ENCODE measurements around the gene NRP2.

Gene NRP2

DNA sequence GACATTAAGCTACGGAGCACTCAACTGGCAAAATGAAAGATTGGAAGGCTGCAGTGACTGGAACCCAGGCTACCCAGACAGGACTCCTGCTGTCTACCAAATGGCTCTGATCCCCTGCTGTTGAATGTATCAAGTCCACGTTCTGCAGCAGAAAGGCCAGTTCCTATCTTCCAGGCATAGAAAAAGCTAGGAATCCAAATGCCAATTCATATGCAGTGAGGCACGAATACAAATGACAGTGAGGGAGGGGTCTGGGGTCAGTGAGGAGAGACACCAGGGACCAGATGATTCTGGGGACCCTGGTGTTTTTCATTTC, 5.3 kb downstream of the NRP2 start:
- no peak for DNase-seq

DNA sequence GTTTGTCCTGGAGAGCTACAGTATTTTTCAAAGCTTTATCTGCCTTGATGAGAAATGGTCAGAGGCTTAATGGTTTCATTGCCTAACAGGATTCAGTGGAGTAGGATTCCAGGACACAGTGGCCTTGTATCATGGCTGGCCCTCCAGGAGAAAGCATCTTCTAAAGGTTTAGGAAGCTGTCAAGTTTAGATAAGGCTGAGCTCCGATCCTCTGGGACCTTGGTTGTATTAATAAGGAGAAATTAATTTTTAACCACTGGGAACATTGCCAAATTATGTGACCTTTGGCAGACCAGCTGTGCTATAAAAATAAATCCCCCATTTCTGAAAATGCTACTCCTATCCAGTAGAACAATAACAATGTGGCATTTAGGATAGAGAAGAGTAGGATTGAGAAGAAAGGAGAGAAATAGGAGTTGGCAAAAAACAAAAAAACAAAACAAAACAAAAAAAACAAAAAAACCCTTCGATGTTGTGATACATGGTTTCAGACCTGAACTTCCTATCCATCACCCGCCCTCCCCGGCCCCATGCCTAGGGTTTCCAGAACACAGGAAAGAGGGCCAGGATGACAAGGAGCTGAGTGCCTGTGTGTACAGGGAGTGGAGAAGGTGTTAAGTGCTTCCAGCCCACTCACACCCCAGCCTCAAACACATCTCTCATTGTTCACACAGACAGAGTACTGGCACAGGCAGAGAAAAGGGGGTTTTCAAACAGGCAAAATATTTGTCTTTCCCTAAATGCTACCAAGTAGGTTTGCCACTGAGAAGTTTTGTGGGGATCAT, 6.3 kb downstream of the NRP2 start:
- no peak for DNase-seq

- DNase-seq = no peak
These were observed 7.5 kb downstream of the NRP2 start for GRCh38 chr2:205689820-205690219.

DNA sequence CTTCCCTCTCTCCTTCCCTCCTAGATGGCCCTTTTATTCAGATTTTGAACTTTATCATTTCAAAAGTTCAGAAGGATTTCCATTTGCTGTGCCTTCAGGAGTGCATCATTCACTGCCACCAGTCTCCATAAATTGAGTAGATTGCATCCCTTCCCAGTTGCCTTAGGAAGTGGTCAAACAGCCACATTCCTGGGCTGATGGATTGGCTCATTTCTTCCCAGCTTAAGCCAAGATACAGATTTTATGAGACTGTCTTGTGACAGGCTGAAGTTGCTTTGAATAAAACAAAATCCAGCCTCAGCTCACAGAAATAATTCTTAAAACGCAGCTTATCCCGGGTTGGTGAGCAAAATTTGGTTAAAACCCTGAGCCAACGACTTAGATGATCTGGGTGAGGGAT, 9.8 kb downstream of the NRP2 start:
- DNase-seq = no peak

DNA sequence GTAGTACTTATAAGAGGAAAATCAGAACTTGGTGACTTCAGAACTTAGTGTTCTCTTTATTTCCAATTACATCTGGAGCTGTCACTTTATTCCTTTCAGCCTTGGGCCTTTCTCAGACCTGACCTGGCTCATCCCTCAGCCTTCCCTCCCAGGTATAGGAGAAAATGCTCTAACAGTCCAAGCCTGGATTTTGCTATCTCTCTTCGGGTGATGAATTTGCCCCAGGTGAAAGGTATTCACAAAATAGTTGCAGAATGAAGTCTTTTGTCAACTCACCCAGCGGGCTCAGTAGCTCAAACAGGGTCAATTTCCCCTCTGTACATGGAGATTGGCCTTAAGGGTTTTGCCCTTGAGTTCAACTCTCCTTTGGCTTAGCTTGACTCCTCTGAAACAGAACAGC, 12.0 kb downstream of the NRP2 start:
- DNase-seq = no peak

GRCh38 chr2:205695460-205695991, 13.2 kb downstream of the NRP2 start:
- DNase-seq = no peak

DNA sequence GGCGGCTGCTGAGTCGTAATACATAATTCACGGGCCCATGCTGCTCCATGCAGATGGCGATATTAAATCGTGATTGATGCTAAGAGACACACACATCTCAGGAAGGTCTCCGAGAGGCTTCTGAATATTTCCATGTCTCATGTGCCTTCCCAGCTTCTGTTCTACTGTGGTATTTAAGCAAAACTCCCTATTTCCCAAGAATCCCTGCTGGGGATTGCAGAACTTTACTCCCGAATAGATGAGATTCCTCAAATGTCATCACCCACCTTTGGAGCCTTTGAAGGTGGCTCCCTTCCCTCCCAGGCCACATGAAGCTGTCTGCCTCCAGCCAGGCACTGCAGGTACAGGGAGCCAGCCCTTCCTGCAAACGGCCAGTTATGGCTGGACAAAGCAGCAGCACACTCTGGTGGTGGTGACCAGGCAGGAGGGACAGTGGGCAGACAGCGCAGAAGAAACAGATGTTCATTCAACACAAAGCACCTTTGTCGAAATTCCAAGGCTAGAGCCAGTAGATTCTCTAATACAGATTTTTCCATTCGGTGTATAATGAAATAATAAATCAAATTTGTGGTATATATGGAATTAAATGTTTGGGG, 14.1 kb downstream of the NRP2 start:
- no peak for DNase-seq

GRCh38 chr2:205696927-205697441, 14.7 kb downstream of the NRP2 start:
- DNase-seq = no peak

DNA sequence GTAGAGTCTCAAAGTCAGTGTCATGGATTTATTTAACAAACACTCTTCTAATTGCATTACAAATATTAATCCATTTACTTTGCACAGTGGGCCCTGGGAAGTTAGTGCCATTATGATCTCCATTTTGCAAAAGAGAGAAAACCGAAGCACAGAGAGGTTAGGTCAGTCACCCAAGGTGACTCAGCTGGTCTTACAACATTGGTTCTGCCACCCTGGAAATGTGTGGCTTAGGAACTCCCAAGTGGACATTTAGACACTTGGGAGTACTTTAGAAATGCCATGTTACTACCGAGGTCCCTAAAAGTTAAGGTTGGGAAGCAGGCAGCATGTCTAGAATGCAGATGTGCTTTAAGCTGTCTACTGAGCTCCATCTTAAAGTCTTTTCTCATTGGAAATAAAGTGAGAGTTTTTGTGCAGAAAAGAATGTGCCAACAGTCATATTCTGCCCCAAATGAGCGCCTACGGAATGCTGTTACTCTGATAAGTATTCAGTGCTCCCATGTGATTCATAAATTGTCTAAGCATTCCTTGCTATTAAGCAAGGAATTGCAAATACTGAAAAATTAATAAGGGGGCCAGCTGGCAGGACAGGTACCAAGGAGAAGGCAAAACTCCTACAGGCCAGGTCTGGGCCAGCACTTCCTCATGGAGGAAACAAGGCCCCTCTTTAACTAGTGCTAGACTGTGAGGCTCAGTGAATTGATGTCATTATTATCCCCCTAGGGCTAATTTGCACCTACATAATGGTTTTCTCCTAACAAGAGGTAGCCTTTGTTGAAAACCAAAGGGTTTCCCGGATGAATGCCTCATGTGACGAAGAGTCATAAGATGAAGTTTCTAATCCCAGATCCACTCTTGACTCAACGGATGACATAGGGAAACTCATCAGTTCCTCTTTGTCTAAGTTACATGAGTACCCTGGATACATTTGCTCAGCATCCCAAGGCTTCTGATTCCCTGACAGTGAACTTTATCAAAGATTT, 16.3 kb downstream of the NRP2 start:
- no peak for DNase-seq

DNA sequence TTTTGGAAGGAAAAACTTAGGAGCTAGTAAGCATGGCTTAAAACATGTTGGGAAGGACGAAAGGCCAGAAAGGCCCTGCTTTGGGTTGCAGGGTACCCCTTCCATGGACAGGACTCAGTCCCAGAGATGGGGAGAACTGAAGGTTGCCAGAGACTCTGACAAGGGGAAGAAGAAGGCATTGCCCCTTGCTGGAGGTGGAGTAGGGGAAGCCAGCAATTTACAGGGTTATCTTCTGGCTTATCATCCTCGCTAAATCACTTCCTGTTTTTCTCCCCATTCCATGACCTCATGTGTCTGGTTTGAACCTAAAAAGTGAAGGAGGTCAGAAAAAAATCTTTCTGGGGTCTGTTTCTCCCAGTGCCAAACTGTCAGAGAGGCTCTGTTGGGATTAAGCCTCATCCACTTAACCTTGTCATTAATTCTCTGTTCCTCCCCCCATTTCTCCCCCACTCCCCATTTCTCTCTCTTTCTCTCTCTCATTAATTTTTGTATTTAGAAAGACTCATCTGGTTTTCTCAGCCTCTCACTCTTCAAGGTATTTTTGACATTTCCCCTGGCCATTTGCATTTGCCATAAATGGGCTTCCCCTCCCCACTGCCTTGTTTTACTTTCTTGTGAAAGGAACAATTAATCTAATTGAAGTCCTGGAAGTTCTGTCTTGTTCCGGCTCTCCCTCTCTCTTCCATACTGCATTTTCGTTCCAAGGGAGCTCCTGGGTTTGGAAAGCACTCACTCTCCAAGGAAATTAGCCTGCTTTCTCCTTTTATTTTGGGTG, 17.4 kb downstream of the NRP2 start:
- DNase-seq = no peak

DNA sequence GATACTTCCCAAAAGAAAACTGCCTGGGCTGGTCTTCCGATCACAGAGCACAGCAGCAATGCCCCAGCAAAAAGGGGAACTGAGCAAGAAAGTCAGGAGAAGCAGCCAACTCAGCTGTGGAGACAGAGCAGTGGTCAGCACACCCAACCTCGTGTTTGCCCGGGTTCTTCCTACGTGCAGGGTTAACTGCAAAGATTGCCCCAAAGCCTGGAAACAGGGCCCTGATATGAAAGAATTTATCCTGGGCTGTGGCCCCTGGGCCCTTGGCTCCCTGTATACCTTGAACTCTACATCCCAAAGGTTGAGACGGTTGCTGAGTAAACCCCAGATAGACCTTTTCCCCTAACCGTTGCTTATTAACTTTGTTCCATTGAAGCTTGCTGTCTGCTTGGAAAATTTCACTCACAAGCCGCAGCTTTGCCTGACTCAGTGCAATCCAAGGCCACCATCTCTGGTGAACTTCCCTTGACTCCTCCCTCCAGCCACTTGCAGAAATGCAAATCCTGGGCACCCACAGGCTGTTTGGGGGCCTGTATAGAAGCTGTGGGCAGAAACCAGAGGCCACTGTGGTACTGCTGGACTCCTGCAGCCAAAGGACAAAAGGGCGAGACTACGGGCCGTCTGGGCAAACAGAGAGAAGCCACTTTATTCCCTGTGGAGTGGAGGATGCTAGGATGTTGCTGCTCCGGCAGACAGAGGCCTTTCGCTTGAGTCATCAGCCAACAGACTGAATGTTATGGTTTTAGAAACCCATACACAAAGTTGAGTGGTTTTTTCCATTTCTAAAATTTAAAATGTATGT, 18.2 kb downstream of the NRP2 start:
- DNase-seq = no peak

DNA sequence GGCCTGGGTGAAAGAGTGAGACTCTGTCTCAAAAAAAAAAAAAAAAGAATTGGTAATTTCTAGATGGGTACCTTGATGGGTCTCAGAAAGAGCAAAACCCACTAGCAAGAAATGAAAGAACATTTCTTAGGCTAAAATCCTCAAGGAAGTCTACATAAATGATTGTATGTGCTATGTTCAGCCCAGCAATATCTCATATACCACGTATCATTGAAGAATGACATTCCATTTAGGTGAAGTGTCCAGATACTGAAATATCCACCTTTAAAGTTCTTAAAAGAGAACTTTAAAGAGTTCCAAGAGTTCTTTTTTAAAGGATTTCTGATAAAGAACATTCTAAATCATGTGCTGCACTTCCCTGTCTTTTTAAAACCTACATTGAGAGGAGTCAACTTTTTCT, 19.2 kb downstream of the NRP2 start:
- DNase-seq = no peak

GRCh38 chr2:205702576-205702975, 20.3 kb downstream of the NRP2 start:
- no peak for DNase-seq

- DNase-seq = no peak
These were observed 21.3 kb downstream of the NRP2 start for GRCh38 chr2:205703471-205704126.

DNA sequence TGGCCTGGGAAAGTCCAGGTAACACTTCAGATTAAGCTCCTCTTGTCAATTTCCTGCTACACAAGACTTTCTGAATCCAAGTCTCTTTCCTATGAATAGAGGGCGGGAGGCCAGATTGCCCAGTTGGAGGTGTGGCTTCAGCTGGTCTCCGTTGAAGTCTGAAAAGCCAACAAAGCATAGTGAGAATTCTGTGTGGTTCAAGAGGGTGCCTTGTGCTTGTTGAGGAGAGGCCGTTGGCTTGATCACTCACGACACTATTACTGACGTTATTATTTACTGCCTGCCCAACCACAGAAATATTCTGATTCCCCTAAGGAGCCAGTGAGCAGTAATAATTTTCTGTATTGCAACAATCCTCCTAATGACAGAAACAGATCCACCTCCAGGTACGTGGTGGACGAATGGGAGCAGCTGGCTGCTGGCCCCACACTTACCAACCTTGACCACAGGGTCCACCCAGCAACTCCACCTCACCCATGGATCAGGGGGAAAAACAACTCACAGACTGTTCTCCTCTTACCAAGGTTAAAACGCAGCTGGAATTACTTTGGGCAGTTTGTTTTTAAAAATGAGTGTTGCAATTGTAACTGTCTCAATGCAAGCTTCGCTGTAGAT, 21.9 kb downstream of the NRP2 start:
- no peak for DNase-seq

- DNase-seq = no peak
These were observed 23.4 kb downstream of the NRP2 start for GRCh38 chr2:205705511-205706349.

DNA sequence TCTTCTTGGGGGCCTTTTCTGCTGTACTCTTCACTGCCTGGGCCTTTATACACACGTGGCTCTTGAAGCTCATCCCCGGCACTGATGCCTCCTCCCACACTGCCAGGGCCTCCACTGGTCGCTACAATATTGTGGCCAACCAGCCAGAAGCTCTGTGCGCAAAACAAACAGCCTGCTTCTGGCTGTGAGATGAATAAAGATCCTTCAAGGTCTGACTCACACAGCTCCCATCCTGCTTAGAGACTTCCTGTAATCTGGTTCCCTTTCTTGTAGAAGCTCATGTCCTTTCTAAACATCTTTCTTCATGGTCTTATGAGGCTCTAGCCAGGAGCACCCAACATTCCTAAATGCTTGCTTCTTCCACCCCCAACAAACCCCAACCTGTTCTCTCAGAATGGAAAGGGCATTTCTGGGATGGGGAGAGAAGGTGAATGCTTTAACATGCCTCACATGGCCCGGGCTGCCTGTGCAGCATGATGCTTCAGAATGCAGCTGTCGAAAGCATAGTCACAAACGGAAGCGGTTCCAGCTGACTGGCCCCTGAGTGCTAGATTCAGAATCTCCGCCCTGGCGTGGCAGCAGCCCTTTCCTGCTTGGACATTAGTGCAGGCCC, 24.6 kb downstream of the NRP2 start:
- DNase-seq = peak in 1 of 5 experiments; percentile 72

DNA sequence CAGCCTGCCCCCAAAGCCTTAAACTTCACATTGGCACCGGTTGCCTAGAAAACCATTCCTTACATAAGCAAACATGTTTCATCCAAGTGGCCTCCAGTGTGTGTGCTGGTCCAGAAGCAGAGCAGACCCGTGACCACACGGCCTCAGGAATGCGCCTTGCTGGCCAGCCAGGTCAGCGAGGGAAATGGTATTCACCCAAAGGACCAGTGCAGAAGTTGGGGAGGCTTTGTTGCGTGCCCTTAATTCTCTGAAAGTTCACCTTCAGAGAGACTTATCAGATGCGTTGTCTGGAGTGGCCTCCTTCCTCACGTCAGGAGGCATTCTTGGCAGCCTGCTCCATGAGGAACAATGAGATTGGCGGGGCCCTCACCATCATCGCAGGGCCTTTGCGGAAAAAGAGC, 25.9 kb downstream of the NRP2 start:
- no peak for DNase-seq

DNA sequence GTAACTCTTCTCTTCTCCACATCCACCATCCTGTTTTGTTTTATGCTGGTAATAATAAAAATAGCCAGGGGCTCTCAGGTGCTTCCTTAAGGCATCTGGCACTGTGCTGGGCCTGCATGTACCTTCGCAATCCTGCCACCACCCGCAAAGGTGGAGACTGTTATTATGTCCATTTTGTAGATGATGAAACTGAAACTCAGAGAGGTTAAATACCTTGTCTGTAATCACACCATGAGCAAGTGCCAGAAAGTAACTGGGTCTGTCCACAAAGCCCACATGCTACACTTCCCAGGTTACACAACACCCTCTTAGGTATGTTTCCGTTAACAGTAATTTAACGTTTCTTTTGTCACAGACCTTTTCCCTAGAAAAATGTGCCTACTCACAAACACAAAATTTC, 27.0 kb downstream of the NRP2 start:
- no peak for DNase-seq

Measured in T-helper 2 cell (primary cell).